LNCAP (cell line): ENCODE results near the gene OR7G1.

Experiments
- CTCF ChIP-seq: fragments of 450-650 bp; IDR thresholded peaks from 2 replicates; pipeline ENCODE4 v1.5.1; 2017; ENCODE audit warnings: mild to moderate bottlenecking

The OR7G1 gene

GRCh38 chr19:9132422-9132821 lies 16.9 kb upstream of the OR7G1 start:
- TF ChIP-seq CTCF = no peak

DNA sequence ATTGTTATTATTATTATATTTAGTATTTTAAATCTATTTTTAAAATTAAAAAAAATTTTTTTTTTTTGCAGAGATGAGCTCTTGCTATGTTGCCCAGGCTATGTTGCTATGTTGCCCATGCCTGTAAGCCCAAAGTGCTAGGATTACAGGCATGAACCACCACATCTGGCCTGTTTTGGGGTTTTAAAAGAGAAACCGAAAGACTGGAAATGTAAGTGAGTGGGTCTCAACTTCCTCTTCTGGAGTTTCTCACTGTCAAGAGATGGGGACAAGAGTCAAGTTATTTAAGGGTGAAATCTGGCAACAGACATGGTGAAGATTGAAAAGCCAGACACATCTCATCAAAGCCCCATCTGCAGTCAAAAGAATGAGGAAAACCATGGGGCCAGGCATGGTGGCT lies 15.4 kb upstream of the OR7G1 start:
- TF ChIP-seq CTCF = no peak

- TF ChIP-seq CTCF = no peak
These were observed 12.6 kb upstream of the OR7G1 start for GRCh38 chr19:9128171-9128570.

- TF ChIP-seq CTCF = no peak
These were observed 11.4 kb upstream of the OR7G1 start, which contains the start of gene OR7G3 for GRCh38 chr19:9126900-9127405. Gene OR7G3 (minus strand): TSS chr19:9126950. CDS start chr19:9126950, 0 bp downstream.

- no peak for TF ChIP-seq CTCF
These were observed 984 bp upstream of the OR7G1 start for GRCh38 chr19:9116547-9116946.

GRCh38 chr19:9109959-9110358 lies 5.6 kb downstream of the OR7G1 start:
- TF ChIP-seq CTCF = no peak

- no peak for TF ChIP-seq CTCF
These were observed 8.2 kb downstream of the OR7G1 start, which contains the start of gene OR7G2 for GRCh38 chr19:9107375-9107774. Gene OR7G2 (minus strand): TSS chr19:9107475. CDS start chr19:9103243, 4,232 bp downstream.

GRCh38 chr19:9086761-9087160 lies 28.8 kb downstream of the OR7G1 start, which contains the start of gene OR1M1:
Gene OR1M1 (plus strand): TSS chr19:9087061. CDS start chr19:9093245, 6,184 bp downstream.
- TF ChIP-seq CTCF = no peak
